GM12878 (cell line): ENCODE data around the gene SMIM12. TPM values are rescaled to one million over a fixed set of nuclear protein-coding genes. Genes with fewer than 3 reads are reported as not detected.

ENCODE experiments used
- ATAC-seq: fragments of 200-7000 bp; cut with Tn5 transposase; 3 replicates; pipeline ENCODE4 v1.9.1; 2020; ENCODE audit warnings: mild to moderate bottlenecking, moderate library complexity
- BruUV-seq: library from RNA; stranded (reverse); fragments of 400-500 nt; replicated peaks from 2 replicates; lab custom pipeline; 2021; lab: Mats Ljungman, UMichigan
- CTCF ChIA-PET: fragments of 300-600 bp; sonication (Branson Sonifier 250); formaldehyde crosslinking; extraction: SDS; loops from one replicate; lab custom pipeline; 2021; ENCODE audit warnings: inconsistent platforms; lab: Yijun Ruan, JAX
- POLR2A ChIA-PET: fragments of 350-600 bp; formaldehyde crosslinking; extraction: SDS; loops from one replicate; lab custom pipeline; 2021; ENCODE audit warnings: inconsistent platforms; lab: Charles Lee
- RAD21 ChIA-PET: fragments of 300-600 bp; sonication (Branson Sonifier 250); formaldehyde crosslinking; loops from one replicate; lab custom pipeline; 2023; ENCODE audit warnings: antibody characterized with exemption; ENCODE audit not compliant: unreplicated experiment; lab: Charles Lee
- SMC1A ChIA-PET: fragments of 300-600 bp; sonication (Branson Sonifier 250); formaldehyde crosslinking; loops from one replicate; lab custom pipeline; 2023; ENCODE audit not compliant: unreplicated experiment, uncharacterized antibody; lab: Charles Lee
- DNase-seq: peaks from one replicate; pipeline ENCODE4 v3.0.0-alpha.2; 2011; ENCODE audit warnings: low read depth, low spot score
- FAIRE-seq: peaks from 3 replicates; lab custom pipeline; 2011; peaks lifted over from hg19 to GRCh38; lab: Jason Lieb, UNC
- H2AFZ ChIP-seq: 2 replicates; pipeline ENCODE4 v1.6.0; 2011; ENCODE audit warnings: low read depth, low read length, control low read depth; ENCODE audit not compliant: control insufficient read depth
- H3K27ac ChIP-seq: 2 replicates; pipeline ENCODE4 v1.5.1; 2011; ENCODE audit warnings: control low read depth; ENCODE audit not compliant: control insufficient read depth, insufficient read depth
- H3K27me3 ChIP-seq, 2 experiments: replicated peaks in 1 of 2; 2 replicates each; pipeline versions ENCODE4 v1.6.0 to v1.6.1; 2011; ENCODE audit warnings: low read length in 1 of 2; ENCODE audit not compliant: control insufficient read depth in 2 of 2, insufficient read depth in 2 of 2
- H3K36me3 ChIP-seq, 2 experiments: 2 replicates each; pipeline ENCODE4 v1.5.1; 2011; ENCODE audit warnings: low read length in 1 of 2; ENCODE audit not compliant: control insufficient read depth in 2 of 2, insufficient read depth in 2 of 2
- H3K4me1 ChIP-seq: 2 replicates; pipeline ENCODE4 v1.6.1; 2011; ENCODE audit warnings: mild to moderate bottlenecking, low read length, moderate library complexity, mixed read lengths; ENCODE audit not compliant: control insufficient read depth, insufficient read depth
- H3K4me2 ChIP-seq: 2 replicates; pipeline ENCODE4 v1.6.0; 2011; ENCODE audit warnings: control low read depth; ENCODE audit not compliant: control insufficient read depth, insufficient read depth
- H3K4me3 ChIP-seq: fragments of 200-600 bp; sonication (generic); 2 replicates; pipeline ENCODE4 v1.5.1; 2016
- H3K79me2 ChIP-seq: 2 replicates; pipeline ENCODE4 v1.6.0; 2011; ENCODE audit warnings: low read length; ENCODE audit not compliant: control insufficient read depth, insufficient read depth
- H3K9ac ChIP-seq: 2 replicates; pipeline ENCODE4 v1.8.0; 2011; ENCODE audit warnings: low read length, control low read depth, mixed read lengths; ENCODE audit not compliant: control insufficient read depth, insufficient read depth
- H3K9me3 ChIP-seq: replicated peaks from 3 replicates; pipeline ENCODE4 v1.5.1; 2011; ENCODE audit warnings: mild to moderate bottlenecking, low read length; ENCODE audit not compliant: control insufficient read depth, insufficient read depth
- H4K20me1 ChIP-seq: 2 replicates; pipeline ENCODE4 v1.6.0; 2011; ENCODE audit not compliant: control insufficient read depth, insufficient read depth
- BCL11A ChIP-seq: IDR thresholded peaks from 2 replicates; pipeline ENCODE4 v1.6.1; 2011; ENCODE audit warnings: low read depth, low read length
- CBFB ChIP-seq: IDR thresholded peaks from 2 replicates; pipeline ENCODE4 v1.6.1; 2016; ENCODE audit warnings: antibody characterized with exemption, low read depth
- ELK1 ChIP-seq: IDR thresholded peaks from 2 replicates; pipeline ENCODE4 v1.6.1; 2012; ENCODE audit warnings: low read depth, low read length, improper control_type of control experiment
- HDGF ChIP-seq: fragments of 450-650 bp; IDR thresholded peaks from 2 replicates; pipeline ENCODE4 v1.6.1; 2016; ENCODE audit warnings: antibody characterized with exemption
- IKZF2 ChIP-seq, 2 experiments: fragments of 450-650 bp; IDR thresholded peaks; 2 replicates each; pipeline ENCODE4 v1.6.1; 2017; ENCODE audit warnings: mild to moderate bottlenecking in 2 of 2, moderate library complexity in 2 of 2
- LARP7 ChIP-seq: fragments of 450-650 bp; IDR thresholded peaks from 2 replicates; pipeline ENCODE4 v1.6.1; 2017; ENCODE audit warnings: mild to moderate bottlenecking
- MXI1 ChIP-seq: fragments of 150-350 bp; IDR thresholded peaks from 2 replicates; pipeline ENCODE4 v1.6.1; 2011; ENCODE audit warnings: low read depth, mild to moderate bottlenecking, inconsistent platforms, low read length, improper control_type of control experiment
- MYC ChIP-seq: IDR thresholded peaks from 2 replicates; pipeline ENCODE4 v1.6.1; 2011; ENCODE audit warnings: mild to moderate bottlenecking, low read length, moderate library complexity, inconsistent platforms; ENCODE audit not compliant: insufficient read depth, insufficient replicate concordance, insufficient read length, severe bottlenecking
- NFYA ChIP-seq: IDR thresholded peaks from 2 replicates; pipeline ENCODE4 v1.6.1; 2011; ENCODE audit warnings: low read depth, mild to moderate bottlenecking, low read length, improper control_type of control experiment, borderline replicate concordance
- RBBP5 ChIP-seq: fragments of 200-600 bp; sonication (generic); conservative IDR thresholded peaks from 2 replicates; pipeline ENCODE4 v1.6.1; 2016
- ZNF622 ChIP-seq: fragments of 450-650 bp; IDR thresholded peaks from 2 replicates; pipeline ENCODE4 v1.6.1; 2017; ENCODE audit warnings: mild to moderate bottlenecking, inconsistent platforms
- WGBS: methylation state at CpG from one replicate; pipeline ENCODE4 v1.1.6; 2016; ENCODE audit warnings: low lambda C conversion rate; ENCODE audit not compliant: insufficient replicate concordance, insufficient coverage; ENCODE audit errors: missing lambda C conversion rate; 5-methylcytosine and 5-hydroxymethylcytosine counted together
- in situ Hi-C: fragments of 300-500 bp; cut with MboI; formaldehyde crosslinking; loops from 9 replicates; pipeline ENCODE4 v1.14.3; 2018; ENCODE audit warnings: mixed read lengths
- intact Hi-C: fragments of 100-400 bp; cut with micrococcal nuclease; formaldehyde crosslinking; loops from one replicate; pipeline ENCODE4 v1.14.2; 2022; ENCODE audit not compliant: unreplicated experiment
- polyA plus RNA-seq, 11 experiments: library from polyadenylated mRNA; depleted of rRNA in 4 of 11; unstranded in 6 of 11; stranded (reverse) in 5 of 11; fragments of >200 nt; fragmentation: Nextera tagmentation in 4 of 11; fragmentation: Illumina TruSeq in 1 of 11; extraction: Ambion mirVana in 4 of 11; extraction: Trizol in 1 of 11; gene quantifications; 1 replicate in 1 of 11; 2 replicates in 10 of 11; pipeline versions ENCODE4 v1.2.1 to v1.2.3, GENCODE V29; 2011 to 2016; ENCODE audit warnings: inconsistent platforms in 2 of 11, missing spikeins in 2 of 11, low read depth in 1 of 11
- total RNA-seq, 4 experiments: library from RNA; depleted of rRNA in 3 of 4; stranded (reverse); fragments of >200 nt in 3 of 4; fragmentation: Illumina TruSeq in 1 of 4; extraction: Trizol in 1 of 4; gene quantifications; 2 replicates each; pipeline versions ENCODE4 v1.2.1 to v1.2.3, GENCODE V29; 2013 to 2021

SMIM12 gene
- total and polyA plus RNA-seq, 10 of the 15 experiments (the other 5 are each of a cell fraction or from before 2014, with no cell fraction given), result 26.1 to 81.5 (median 44.1) TPM

DNA sequence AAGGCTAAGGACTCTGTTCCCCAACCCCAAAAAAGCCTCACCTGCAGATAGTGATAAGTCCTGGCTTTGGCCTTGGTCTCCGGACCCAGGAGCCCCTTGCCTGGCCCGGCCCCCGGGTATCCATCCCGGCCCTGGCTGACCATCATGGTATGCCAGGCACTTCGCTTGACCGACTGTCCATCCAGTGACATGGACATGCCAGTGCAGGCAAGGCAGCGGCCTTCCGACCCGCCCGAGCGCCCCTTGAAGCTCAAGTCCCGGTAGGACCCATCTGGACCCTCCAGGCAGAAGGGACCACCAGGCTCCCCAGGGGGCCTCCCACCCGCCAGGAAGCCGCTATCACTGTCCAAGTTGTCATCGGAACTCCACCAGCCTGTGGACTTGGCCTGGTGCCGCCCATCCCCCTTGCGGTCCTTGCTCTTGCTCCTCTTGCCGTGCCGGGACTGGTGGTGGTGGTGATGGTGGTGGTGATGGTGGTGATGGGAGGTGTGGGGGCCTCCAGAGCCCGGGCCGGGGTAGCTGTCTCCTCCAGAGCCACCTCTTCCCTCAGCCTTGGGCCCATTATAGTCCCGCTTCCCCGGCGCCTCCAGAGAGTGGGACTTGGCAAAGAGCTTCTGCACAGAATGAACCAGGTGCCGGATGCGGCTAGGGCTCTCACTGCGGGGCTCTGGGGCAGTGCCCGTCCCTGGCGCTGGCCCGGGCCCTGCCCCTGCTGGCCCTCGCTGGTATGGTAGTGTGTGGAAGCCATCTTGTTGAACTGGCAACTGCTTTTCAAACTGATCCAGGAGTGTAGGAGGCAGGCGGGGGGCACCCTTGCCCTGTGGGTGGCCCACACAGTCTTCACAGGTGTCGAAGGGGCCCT is 44.9 kb upstream of the SMIM12 start:
- ChIA-PET POLR2A (no interaction called here), CTCF (no interaction called here), RAD21 (no interaction called here), SMC1A (no interaction called here)
- intact Hi-C loops, result no loop called here
- 49% methylated on average over 33 of the region's 33 CpGs for WGBS
- FAIRE-seq (no peak), ATAC-seq (peak; percentile 40; the same call in 2 of the 3 replicates), DNase-seq (no peak)
- BruUV-seq, result no TSS peak
- no peak overlapping the region for H3K4me2 ChIP-seq
- H3K9ac ChIP-seq, result no peak overlapping the region
- peaks cover 0 to 8% of the 10 kb centered on the region in 2 experiments; a peak in 3 of 4 replicates for H3K27me3 ChIP-seq
- no peak overlapping the region for H3K4me3 ChIP-seq
- no peaks in the 10 kb centered on the region for H3K79me2 ChIP-seq
- H3K4me1 ChIP-seq, result no peaks in the 10 kb centered on the region
- in situ Hi-C loops, result no loop called here
- no peaks in the 10 kb centered on the region for H4K20me1 ChIP-seq
- no peaks in the 10 kb centered on the region for H3K9me3 ChIP-seq
- H3K27ac ChIP-seq, result no peak overlapping the region
- no peak overlapping the region for H2AFZ ChIP-seq
- no peaks in the 10 kb centered on the region for H3K36me3 ChIP-seq
- TF ChIP-seq RBBP5 (no peak), CBFB (no peak), HDGF (no peak), MXI1 (no peak), ELK1 (no peak), ZNF622 (no peak), BCL11A (no peak), NFYA (no peak), IKZF2 (IDR thresholded peaks at IDR 0.05) (no peak), LARP7 (no peak), MYC (no peak)
